RWPE2 (cell line): ENCODE data around the gene CFAP99.

Source experiments
- ATAC-seq: fragments of 200-7000 bp; cut with Tn5 transposase; 3 replicates; pipeline ENCODE4 v1.9.1; 2021; ENCODE audit warnings: low read depth
- DNase-seq: peaks from one replicate; pipeline ENCODE4 v3.0.0-alpha.2; 2020; ENCODE audit warnings: low spot score
- H3K27ac ChIP-seq: fragments of 450-650 bp; 2 replicates; pipeline ENCODE4 v1.5.1; 2017; ENCODE audit warnings: mild to moderate bottlenecking; ENCODE audit not compliant: poor library complexity, severe bottlenecking
- H3K27me3 ChIP-seq: fragments of 250-450 bp; sonication (Bioruptor Pico); 2 replicates; pipeline ENCODE4 v1.5.1; 2021; ENCODE audit warnings: mild to moderate bottlenecking, moderate library complexity; ENCODE audit not compliant: insufficient read depth, poor library complexity, severe bottlenecking
- H3K36me3 ChIP-seq: fragments of 250-450 bp; sonication (Bioruptor Pico); 2 replicates; pipeline ENCODE4 v1.5.1; 2020; ENCODE audit warnings: low read depth, mild to moderate bottlenecking, moderate library complexity
- H3K4me1 ChIP-seq: fragments of 250-450 bp; sonication (Bioruptor Pico); 2 replicates; pipeline ENCODE4 v1.5.1; 2021; ENCODE audit warnings: mild to moderate bottlenecking, moderate library complexity; ENCODE audit not compliant: insufficient read depth, poor library complexity, severe bottlenecking
- H3K4me3 ChIP-seq: fragments of 250-450 bp; sonication (Bioruptor Pico); 2 replicates; pipeline ENCODE4 v1.5.1; 2021; ENCODE audit warnings: mild to moderate bottlenecking, moderate library complexity; ENCODE audit not compliant: severe bottlenecking
- H3K9me3 ChIP-seq: fragments of 250-450 bp; sonication (Bioruptor Pico); 2 replicates; pipeline ENCODE4 v1.5.1; 2021; ENCODE audit warnings: mild to moderate bottlenecking, moderate library complexity; ENCODE audit not compliant: severe bottlenecking
- CTCF ChIP-seq: fragments of 450-650 bp; IDR thresholded peaks from one replicate; pipeline ENCODE4 v1.5.1; 2017; ENCODE audit warnings: mild to moderate bottlenecking, moderate library complexity; ENCODE audit not compliant: poor library complexity, severe bottlenecking

The CFAP99 gene

GRCh38 chr4:2411786-2412510 is 6.8 kb upstream of the CFAP99 start:
- DNase-seq (peak; percentile 43), ATAC-seq (no peak)
- Histone ChIP-seq H3K27me3 (peaks cover 13% of the 10 kb centered on the region), H3K4me3 (no peak overlapping the region), H3K4me1 (peaks cover 16% of the 10 kb centered on the region), H3K27ac (peak overlapping the region; percentile 84), H3K36me3 (no peaks in the 10 kb centered on the region), H3K9me3 (no peaks in the 10 kb centered on the region)
- TF ChIP-seq CTCF: no peak

- Histone ChIP-seq H3K27ac (peak overlapping the region; percentile 84), H3K4me3 (peak overlapping the region; percentile 14), H3K36me3 (no peaks in the 10 kb centered on the region), H3K27me3 (peaks cover 16% of the 10 kb centered on the region), H3K9me3 (no peaks in the 10 kb centered on the region), H3K4me1 (peaks cover 16% of the 10 kb centered on the region)
- ATAC-seq (no peak), DNase-seq (no peak)
- TF ChIP-seq CTCF: no peak
Measured at GRCh38 chr4:2412534-2412884, 6.2 kb upstream of the CFAP99 start.

GRCh38 chr4:2412885-2413716 is 5.7 kb upstream of the CFAP99 start:
- Histone ChIP-seq H3K4me3 (peak overlapping the region; percentile 14), H3K36me3 (no peaks in the 10 kb centered on the region), H3K27ac (peak overlapping the region; percentile 84), H3K27me3 (peaks cover 21% of the 10 kb centered on the region), H3K4me1 (peaks cover 16% of the 10 kb centered on the region), H3K9me3 (no peaks in the 10 kb centered on the region)
- ATAC-seq (peak; percentile 97), DNase-seq (peak; percentile 89)
- TF ChIP-seq CTCF: peak; percentile 77

- DNase-seq (no peak), ATAC-seq (no peak)
- Histone ChIP-seq H3K27me3 (peaks cover 21% of the 10 kb centered on the region), H3K27ac (peak overlapping the region; percentile 84), H3K4me3 (no peak overlapping the region), H3K4me1 (peaks cover 16% of the 10 kb centered on the region), H3K36me3 (no peaks in the 10 kb centered on the region), H3K9me3 (no peaks in the 10 kb centered on the region)
- no peak for TF ChIP-seq CTCF
Measured at GRCh38 chr4:2413821-2414610, 4.7 kb upstream of the CFAP99 start.
